ENCODE data around the gene ARL15. TPM values are rescaled to one million over a fixed set of nuclear protein-coding genes. Genes with fewer than 3 reads are reported as not detected.

ARL15 gene
- total RNA-seq, 1 experiment from 2014 or later: 6.9 TPM

DNA sequence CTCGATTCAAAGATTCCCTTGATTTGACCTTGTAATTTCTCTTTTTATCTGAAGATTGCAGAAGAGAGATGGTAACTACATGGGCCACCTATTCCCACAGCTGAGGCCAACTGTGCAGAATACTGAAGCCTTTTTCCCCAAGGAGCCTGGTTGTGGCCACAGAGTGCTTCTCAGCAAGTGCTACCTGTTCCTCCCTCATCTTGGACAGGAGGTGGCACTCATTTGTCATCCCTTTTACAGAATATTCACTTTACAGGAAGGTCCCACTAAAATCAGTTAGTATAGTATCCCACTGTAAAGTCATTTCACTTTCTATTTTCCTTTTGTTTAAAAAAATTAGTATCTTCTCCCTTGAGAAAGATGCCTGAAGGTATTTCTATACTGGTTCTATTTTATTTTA, 346.4 kb downstream of the ARL15 start:
- no TSS peak for BruUV-seq (replicated peaks)
- no peaks in the 10 kb centered on the region for H3K9me2 ChIP-seq (replicated peaks; ENCODE audit: low read length)
- H3K9me3 ChIP-seq (ENCODE audit: low read length): no peaks in the 10 kb centered on the region
- 0 out of 2 replicates have a peak, but pooled peaks have one; percentile 29 for ATAC-seq
- H3K4me2 ChIP-seq (ENCODE audit: low read length): no peak overlapping the region
- ChIA-PET CTCF (no interaction called here), POLR2A (ENCODE audit: unreplicated experiment) (no interaction called here)
- H3K79me2 ChIP-seq (ENCODE audit: low read length): no peaks in the 10 kb centered on the region
- no peaks in the 10 kb centered on the region for H3K36me3 ChIP-seq (ENCODE audit: low read depth, low read length)
- no peaks in the 10 kb centered on the region for H3K27me3 ChIP-seq (ENCODE audit: low read length)
- no peak overlapping the region for H3K9ac ChIP-seq (ENCODE audit: low read length)
- intact Hi-C loops (cut with micrococcal nuclease): loop anchor here (5.0 kb wide), 1 partner anchor 253 kb away; no protein-coding TSS in a partner anchor
- no peak for DNase-seq
- no peak overlapping the region for H2AFZ ChIP-seq (ENCODE audit: low read length)
- H3K4me1 ChIP-seq (ENCODE audit: insufficient read depth, low read length): no peaks in the 10 kb centered on the region
- TF ChIP-seq EZH2 (IDR thresholded peaks at IDR 0.05; ENCODE audit: low read length, unreplicated experiment) (no peak), CTCF (conservative IDR thresholded peaks at IDR 0.05; ENCODE audit: low read depth, low read length) (peak; percentile 17; the same call in 1 of the 2 replicates)
- no peaks in the 10 kb centered on the region for H4K20me1 ChIP-seq (ENCODE audit: low read length)
- H3K4me3 ChIP-seq (ENCODE audit: low read length): no peak overlapping the region
- no peaks in the 10 kb centered on the region for H3F3A ChIP-seq (ENCODE audit: low read length, unreplicated experiment)
- H3K27ac ChIP-seq (ENCODE audit: low read length): no peak overlapping the region

GRCh38 chr5:53962306-53962705, 348.1 kb downstream of the ARL15 start:
- ChIA-PET POLR2A (ENCODE audit: unreplicated experiment) (no interaction called here), CTCF (no interaction called here)
- intact Hi-C loops (cut with micrococcal nuclease): loop anchor here (5.0 kb wide), 1 partner anchor 255 kb away; no protein-coding TSS in a partner anchor
- Histone ChIP-seq H3K9ac (ENCODE audit: low read length) (no peak overlapping the region), H3K4me2 (ENCODE audit: low read length) (no peak overlapping the region), H3K4me1 (ENCODE audit: insufficient read depth, low read length) (no peaks in the 10 kb centered on the region), H3K4me3 (ENCODE audit: low read length) (no peak overlapping the region), H3K9me3 (ENCODE audit: low read length) (no peaks in the 10 kb centered on the region), H3K27ac (ENCODE audit: low read length) (no peak overlapping the region), H3K9me2 (replicated peaks; ENCODE audit: low read length) (no peaks in the 10 kb centered on the region), H3K79me2 (ENCODE audit: low read length) (no peaks in the 10 kb centered on the region), H3K27me3 (ENCODE audit: low read length) (no peaks in the 10 kb centered on the region), H3F3A (ENCODE audit: low read length, unreplicated experiment) (no peaks in the 10 kb centered on the region), H2AFZ (ENCODE audit: low read length) (no peak overlapping the region), H4K20me1 (ENCODE audit: low read length) (no peaks in the 10 kb centered on the region), H3K36me3 (ENCODE audit: low read depth, low read length) (no peaks in the 10 kb centered on the region)
- TF ChIP-seq EZH2 (IDR thresholded peaks at IDR 0.05; ENCODE audit: low read length, unreplicated experiment): no peak
- no peak for TF ChIP-seq CTCF (conservative IDR thresholded peaks at IDR 0.05; ENCODE audit: low read depth, low read length)
- no peak for TF ChIP-seq EZH2phosphoT487 (IDR thresholded peaks at IDR 0.05; ENCODE audit: borderline replicate concordance, low read length)
- ATAC-seq (no peak), DNase-seq (no peak)
- no TSS peak for BruUV-seq (replicated peaks)

GRCh38 chr5:53956632-53957031, 353.7 kb downstream of the ARL15 start:
- no peak overlapping the region for H3K27ac ChIP-seq (ENCODE audit: low read length)
- no peaks in the 10 kb centered on the region for H3K4me1 ChIP-seq (ENCODE audit: insufficient read depth, low read length)
- CTCF ChIA-PET: no interaction called here
- H3K79me2 ChIP-seq (ENCODE audit: low read length): no peaks in the 10 kb centered on the region
- no peaks in the 10 kb centered on the region for H3K36me3 ChIP-seq (ENCODE audit: low read depth, low read length)
- BruUV-seq (replicated peaks): no TSS peak
- no peaks in the 10 kb centered on the region for H3K27me3 ChIP-seq (ENCODE audit: low read length)
- no peaks in the 10 kb centered on the region for H3K9me3 ChIP-seq (ENCODE audit: low read length)
- H3K9ac ChIP-seq (ENCODE audit: low read length): no peak overlapping the region
- no peak for DNase-seq
- no peak overlapping the region for H2AFZ ChIP-seq (ENCODE audit: low read length)
- H3K9me2 ChIP-seq (replicated peaks; ENCODE audit: low read length): no peaks in the 10 kb centered on the region
- H3K4me3 ChIP-seq (ENCODE audit: low read length): no peak overlapping the region
- no peak overlapping the region for H3K4me2 ChIP-seq (ENCODE audit: low read length)
- TF ChIP-seq EZH2 (IDR thresholded peaks at IDR 0.05; ENCODE audit: low read length, unreplicated experiment) (no peak), EZH2phosphoT487 (IDR thresholded peaks at IDR 0.05; ENCODE audit: borderline replicate concordance, low read length) (no peak), CTCF (conservative IDR thresholded peaks at IDR 0.05; ENCODE audit: low read depth, low read length) (no peak)
- intact Hi-C loops (cut with micrococcal nuclease): no loop called here
- H4K20me1 ChIP-seq (ENCODE audit: low read length): no peaks in the 10 kb centered on the region
- POLR2A ChIA-PET (ENCODE audit: unreplicated experiment): no interaction called here
- no peak for ATAC-seq
- H3F3A ChIP-seq (ENCODE audit: low read length, unreplicated experiment): no peaks in the 10 kb centered on the region

Measured in PC-3 (cell line).